HG03558 (cell line): ENCODE data around the gene ATP9B.
"Not testable (repeated sequence)": the region's sequence is repeated elsewhere in the genome, so short reads cannot be mapped to it uniquely, and the experiment has no call there.

Experiments used
- ATAC-seq: cut with Tn5 transposase; IDR thresholded peaks from one replicate; pipeline ENCODE4 v1.9.1; 2021; ENCODE audit warnings: moderate number of reproducible peaks; ENCODE audit not compliant: unreplicated experiment; ENCODE audit errors: extremely low read depth

The ATP9B gene

DNA sequence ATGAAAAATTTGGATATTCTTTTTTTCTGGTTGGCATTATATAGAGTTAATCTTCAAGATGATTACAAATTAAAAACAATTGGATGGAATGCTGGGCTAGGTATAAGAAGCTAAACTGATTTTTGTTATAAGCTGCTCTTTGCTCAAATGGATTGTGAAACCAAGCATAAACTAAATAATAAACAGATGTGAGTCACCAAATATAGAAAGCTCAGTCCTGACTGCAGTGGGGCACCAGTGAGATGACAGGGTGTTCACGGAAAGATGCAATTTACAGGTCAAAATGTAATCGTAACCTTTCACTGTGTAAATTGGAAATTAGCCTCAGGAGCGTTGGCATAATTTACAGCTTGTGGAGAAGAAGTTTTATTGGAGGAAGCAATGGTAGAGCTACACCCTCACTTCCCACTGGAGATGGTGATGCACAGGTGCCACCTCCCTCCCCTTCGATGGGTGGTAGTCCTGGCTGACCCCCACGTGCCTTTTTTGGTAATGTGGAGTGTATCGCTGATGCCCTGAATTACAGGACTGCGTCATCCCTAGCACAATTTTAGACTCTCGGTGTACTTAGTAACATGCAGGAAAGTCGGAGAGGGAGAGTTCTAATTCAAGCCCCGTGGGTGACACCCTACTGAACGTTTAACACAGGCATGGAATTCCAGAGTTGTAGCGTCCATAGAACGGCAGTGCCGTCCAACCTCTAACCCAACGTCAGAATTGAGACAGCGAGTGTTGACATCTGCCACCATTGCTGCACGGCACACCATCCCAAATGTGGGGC lies 252.6 kb downstream of the ATP9B start:
- no peak for ATAC-seq

DNA sequence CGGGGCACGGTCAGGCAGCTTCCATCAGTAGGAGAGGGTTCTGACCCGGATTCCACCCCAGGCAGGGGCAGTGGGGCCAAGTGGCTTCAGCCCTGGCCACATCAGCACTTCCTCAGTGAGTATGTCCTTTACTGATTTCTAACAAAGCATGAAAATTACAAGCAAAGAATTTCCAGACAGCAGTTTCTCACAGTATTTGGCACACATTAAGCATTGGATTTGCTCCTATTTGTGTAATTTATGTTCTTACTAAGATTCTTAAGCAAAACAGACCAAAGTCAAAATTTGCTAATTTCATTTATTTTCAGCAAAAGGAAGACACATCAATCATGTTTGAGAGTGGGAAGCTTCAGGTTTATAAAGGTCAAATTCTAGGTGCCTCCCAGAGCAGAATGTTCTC lies 253.2 kb downstream of the ATP9B start:
- ATAC-seq, result no peak

GRCh38 chr18:79323471-79323870 lies 254.3 kb downstream of the ATP9B start:
- no peak for ATAC-seq

DNA sequence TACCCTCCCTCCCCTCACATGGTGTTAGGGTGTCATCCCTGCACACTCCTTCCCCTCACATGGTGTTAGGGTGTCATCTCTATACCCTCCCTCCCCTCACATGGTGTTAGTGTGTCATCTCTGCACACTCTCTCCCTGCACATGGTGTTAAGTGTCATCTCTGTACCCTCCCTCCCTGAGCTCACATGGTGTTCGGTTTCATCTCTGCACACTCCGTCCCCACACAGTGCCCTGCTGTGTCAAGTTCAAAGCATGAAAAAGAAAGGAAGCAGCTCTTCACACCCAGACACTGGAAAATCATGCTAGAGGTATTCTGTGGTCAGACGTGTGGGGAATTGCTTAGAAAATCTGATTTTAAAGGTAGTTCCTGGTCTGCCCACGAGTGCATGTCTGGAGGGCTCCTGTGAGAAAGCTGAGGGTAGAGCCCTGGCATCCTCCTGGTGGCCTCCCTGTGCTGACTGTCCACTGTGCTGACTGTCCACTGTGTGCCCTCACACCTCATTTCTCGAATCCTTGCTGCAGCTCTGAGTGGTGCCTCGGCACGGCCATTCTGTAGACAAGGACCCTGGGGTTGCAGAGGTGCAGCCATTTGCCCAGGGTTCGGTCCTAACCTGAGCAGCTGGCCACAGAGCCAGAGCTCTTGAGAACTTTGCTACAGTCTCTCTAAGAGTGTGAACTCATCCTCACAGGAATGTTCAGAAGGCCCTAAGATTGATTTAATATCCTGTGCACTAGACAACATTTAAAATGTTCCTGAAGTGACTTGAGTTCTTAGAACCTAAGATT lies 257.4 kb downstream of the ATP9B start:
- no peak for ATAC-seq

GRCh38 chr18:79327199-79327721 lies 258.1 kb downstream of the ATP9B start:
- no peak for ATAC-seq

DNA sequence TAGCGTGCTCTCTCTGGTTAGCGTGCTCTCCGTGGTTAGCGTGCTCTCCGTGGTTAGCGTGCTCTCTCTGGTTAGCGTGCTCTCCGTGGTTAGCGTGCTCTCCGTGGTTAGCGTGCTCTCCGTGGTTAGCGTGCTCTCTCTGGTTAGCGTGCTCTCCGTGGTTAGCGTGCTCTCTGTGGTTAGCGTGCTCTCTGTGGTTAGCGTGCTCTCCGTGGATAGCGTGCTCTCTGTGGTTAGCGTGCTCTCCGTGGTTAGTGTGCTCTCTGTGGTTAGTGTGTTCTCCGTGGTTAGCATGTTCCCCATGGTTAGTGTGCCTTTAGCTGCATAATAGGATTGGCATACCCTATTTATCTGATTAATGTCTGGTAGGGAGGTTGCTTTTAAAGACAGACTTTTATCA lies 258.7 kb downstream of the ATP9B start:
- ATAC-seq, result not testable (repeated sequence)

- no peak for ATAC-seq
Measured at GRCh38 chr18:79328887-79329286, 259.7 kb downstream of the ATP9B start.

DNA sequence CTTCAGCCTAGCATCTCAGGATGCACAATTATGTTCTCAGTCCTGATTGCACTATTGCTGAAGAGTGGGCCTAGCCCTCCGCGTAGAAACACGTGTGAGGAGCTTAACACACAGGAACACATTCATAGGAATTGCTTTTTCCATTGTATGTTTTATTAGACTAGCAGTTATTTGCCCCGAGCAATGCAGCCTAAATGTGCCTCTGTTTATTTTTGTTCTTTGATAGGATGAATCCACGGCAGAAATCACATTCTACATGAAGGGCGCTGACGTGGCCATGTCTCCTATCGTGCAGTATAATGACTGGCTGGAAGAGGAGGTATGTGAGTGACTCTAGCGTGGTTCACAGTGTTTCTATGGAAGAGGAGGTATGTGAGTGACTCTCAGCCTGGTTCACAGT lies 260.6 kb downstream of the ATP9B start:
- ATAC-seq, result no peak

GRCh38 chr18:79332646-79333045 lies 263.5 kb downstream of the ATP9B start:
- ATAC-seq, result no peak

GRCh38 chr18:79333046-79333445 lies 263.9 kb downstream of the ATP9B start:
- ATAC-seq, result no peak

GRCh38 chr18:79334496-79335233 lies 265.5 kb downstream of the ATP9B start:
- ATAC-seq, result no peak

DNA sequence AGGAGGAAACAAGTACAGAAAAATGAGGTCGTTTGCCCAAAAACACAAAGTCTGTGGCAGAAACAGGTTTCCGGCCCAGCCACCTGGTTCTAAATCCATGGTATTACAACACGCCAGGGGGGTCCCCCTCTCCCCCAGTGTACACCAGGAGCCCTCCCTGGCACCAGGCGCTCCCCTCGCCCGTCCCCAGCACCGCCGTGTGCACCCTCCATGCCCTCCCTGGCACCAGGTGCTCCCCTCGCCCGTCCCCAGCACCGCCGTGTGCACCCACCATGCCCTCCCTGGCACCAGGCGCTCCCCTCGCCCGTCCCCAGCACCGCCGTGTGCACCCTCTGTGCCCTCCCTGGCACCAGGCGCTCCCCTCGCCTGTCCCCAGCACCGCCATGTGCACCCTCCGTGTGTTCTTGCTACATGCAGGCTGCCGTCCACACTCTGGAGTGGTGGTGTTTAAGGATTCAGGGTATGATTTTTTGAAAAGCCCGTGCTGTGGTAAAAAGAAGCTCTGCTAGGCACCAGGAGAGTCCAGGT lies 266.7 kb downstream of the ATP9B start:
- ATAC-seq, result no peak

- no peak for ATAC-seq
Measured at GRCh38 chr18:79336556-79337142, 267.5 kb downstream of the ATP9B start.

DNA sequence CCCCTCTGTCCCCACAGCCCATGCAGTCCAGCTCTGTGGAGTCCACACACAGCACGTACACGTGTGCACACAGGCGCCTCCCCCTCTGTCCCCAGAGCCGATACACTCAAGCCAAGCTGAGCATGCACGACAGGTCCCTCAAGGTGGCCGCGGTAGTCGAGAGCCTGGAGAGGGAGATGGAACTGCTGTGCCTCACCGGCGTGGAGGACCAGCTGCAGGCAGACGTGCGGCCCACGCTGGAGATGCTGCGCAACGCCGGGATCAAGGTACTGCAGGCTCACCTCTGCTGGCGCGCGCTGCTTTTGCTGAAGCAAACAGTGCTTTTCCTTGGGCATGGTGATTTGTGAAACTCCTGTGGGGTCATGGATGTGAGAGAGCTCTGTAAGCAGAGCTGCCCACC lies 268.0 kb downstream of the ATP9B start:
- no peak for ATAC-seq

- ATAC-seq, result no peak
Measured at GRCh38 chr18:79337620-79338019, 268.4 kb downstream of the ATP9B start.

- ATAC-seq, result no peak
Measured at GRCh38 chr18:79339094-79339908, 270.1 kb downstream of the ATP9B start.

DNA sequence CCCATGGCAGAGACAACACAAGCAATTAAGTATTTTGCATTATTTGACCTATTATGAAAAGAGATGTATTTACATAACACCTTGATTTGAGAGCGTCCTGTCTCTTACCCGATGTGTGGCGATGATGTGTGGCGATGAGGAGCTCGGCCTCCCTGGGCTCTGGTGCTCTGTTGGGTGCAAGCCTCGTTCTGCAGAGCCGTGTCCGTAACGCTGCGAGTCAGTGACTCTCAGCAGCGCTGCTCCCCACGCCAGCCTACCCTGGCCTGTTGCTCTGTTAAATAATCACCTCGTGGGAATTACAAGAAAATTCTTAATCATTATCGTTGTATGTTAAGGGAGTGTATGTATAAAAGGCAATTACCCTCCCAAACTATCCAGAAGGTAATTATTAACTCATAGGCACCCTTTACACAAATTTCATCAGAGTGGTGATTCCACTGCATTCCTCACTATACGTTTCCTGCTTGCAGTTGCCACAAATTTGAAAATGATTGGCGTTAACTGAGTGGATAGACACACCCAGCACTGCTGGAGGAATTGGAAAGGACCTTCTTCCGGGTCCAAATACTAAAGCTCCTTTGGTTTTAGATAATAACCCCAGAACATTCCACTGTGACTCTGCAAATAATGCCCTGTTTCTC lies 274.5 kb downstream of the ATP9B start:
- no peak for ATAC-seq

- no peak for ATAC-seq
Measured at GRCh38 chr18:79344208-79344581, 275.0 kb downstream of the ATP9B start.

DNA sequence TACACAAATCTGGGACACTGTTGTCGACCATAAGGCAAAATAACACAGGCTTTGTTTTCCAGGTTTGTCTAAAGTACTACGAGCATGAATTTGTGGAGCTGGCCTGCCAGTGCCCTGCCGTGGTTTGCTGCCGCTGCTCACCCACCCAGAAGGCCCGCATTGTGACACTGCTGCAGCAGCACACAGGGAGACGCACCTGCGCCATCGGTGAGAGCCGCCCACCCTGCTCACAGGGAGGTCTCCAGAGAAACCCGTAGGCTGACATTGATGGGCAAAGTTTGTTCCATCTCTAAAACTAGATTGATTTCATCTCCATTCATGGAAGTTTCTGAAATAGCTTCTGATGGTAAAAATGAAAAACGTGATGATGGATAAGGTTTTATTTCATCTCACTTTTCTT lies 276.2 kb downstream of the ATP9B start:
- no peak for ATAC-seq
